ENCODE measurements around the gene MTREX.

The MTREX gene

DNA sequence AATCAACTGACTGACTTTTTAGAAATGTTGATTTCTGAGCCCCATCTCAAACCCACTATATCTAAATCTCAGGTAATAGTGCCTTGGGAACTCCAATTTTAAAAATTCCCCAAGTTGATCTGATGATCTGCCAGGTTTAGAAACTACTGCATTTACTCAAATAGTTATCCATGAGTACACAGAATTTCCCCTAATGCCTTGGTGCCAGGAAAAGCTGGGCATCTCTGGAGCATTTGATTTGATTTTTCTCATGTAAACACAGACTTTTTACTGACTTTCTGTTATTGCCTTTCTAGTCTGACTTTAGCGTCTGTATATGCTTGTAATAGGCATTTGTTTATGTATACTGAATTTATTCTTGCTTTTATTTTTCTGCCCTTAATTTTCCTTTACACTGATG lies 35.8 kb downstream of the MTREX start:
- Histone ChIP-seq H3K36me3 (ENCODE audit: control insufficient read depth, insufficient read depth, low read length) (peaks cover 53% of the 10 kb centered on the region), H3K27me3 (replicated peaks; ENCODE audit: control insufficient read depth, insufficient read depth, low read length, poor library complexity, severe bottlenecking) (no peaks in the 10 kb centered on the region), H3K9me3 (ENCODE audit: control insufficient read depth, low read length) (no peaks in the 10 kb centered on the region), H3K27ac (ENCODE audit: insufficient read depth, low read length, poor library complexity, severe bottlenecking) (no peak overlapping the region), H3K4me1 (ENCODE audit: control insufficient read depth, insufficient read depth, low read length, poor library complexity, severe bottlenecking) (no peaks in the 10 kb centered on the region), H3K4me3 (ENCODE audit: insufficient read depth, low read depth, low read length, poor library complexity, severe bottlenecking) (no peak overlapping the region)
- DNase-seq, result no peak

DNA sequence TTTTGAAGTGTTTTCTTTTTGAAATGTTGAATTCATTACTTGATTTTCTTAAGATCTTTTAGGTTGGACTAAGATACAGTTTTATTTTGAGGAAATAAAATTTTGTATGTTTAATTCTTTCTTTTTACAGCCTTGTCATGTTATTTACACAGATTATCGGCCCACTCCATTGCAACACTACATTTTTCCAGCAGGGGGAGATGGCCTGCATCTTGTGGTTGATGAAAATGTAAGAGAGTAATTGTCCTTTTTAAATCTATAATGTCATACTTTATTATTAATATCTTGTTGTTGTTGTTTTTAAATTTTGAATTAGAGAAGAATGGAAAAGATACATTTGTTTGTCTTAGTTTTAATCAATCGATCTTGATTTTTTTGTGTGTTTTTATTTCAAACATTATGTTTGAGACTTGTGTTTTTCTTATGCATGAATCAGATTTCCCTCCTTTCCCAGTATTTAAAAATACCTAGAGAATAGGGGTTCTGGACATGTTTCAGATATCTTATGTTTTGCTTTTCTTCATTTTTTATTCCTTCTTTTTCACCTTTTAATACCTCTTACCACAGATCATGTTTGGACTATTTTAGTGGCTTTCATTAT lies 36.7 kb downstream of the MTREX start:
- Histone ChIP-seq H3K27me3 (replicated peaks; ENCODE audit: control insufficient read depth, insufficient read depth, low read length, poor library complexity, severe bottlenecking) (no peaks in the 10 kb centered on the region), H3K27ac (ENCODE audit: insufficient read depth, low read length, poor library complexity, severe bottlenecking) (no peak overlapping the region), H3K36me3 (ENCODE audit: control insufficient read depth, insufficient read depth, low read length) (peaks cover 60% of the 10 kb centered on the region), H3K4me1 (ENCODE audit: control insufficient read depth, insufficient read depth, low read length, poor library complexity, severe bottlenecking) (no peaks in the 10 kb centered on the region), H3K9me3 (ENCODE audit: control insufficient read depth, low read length) (no peaks in the 10 kb centered on the region), H3K4me3 (ENCODE audit: insufficient read depth, low read depth, low read length, poor library complexity, severe bottlenecking) (no peak overlapping the region)
- peak; percentile 11 to 46 (median 13) for DNase-seq

DNA sequence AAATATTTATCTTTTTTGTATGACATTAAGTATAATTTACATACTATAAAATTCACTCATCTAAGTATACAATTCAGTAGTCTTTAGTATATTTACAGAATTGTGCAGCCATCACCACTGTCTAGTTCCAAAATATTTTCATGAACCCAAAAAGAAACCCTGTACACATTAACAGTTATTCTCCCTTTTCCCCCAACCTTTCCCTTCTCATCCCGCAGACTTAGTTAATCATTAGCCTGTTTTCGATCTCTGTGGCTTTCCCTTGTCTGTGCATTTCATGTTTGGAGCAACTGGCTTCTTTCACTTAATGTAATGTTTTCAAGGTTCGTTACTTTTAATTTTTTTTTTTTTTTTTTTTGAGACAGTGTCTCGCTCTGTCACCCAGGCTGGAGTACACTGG lies 37.5 kb downstream of the MTREX start:
- Histone ChIP-seq H3K27me3 (replicated peaks; ENCODE audit: control insufficient read depth, insufficient read depth, low read length, poor library complexity, severe bottlenecking) (no peaks in the 10 kb centered on the region), H3K27ac (ENCODE audit: insufficient read depth, low read length, poor library complexity, severe bottlenecking) (no peak overlapping the region), H3K4me3 (ENCODE audit: insufficient read depth, low read depth, low read length, poor library complexity, severe bottlenecking) (no peak overlapping the region), H3K36me3 (ENCODE audit: control insufficient read depth, insufficient read depth, low read length) (peaks cover 66% of the 10 kb centered on the region), H3K4me1 (ENCODE audit: control insufficient read depth, insufficient read depth, low read length, poor library complexity, severe bottlenecking) (no peaks in the 10 kb centered on the region), H3K9me3 (ENCODE audit: control insufficient read depth, low read length) (no peaks in the 10 kb centered on the region)
- no peak for DNase-seq

DNA sequence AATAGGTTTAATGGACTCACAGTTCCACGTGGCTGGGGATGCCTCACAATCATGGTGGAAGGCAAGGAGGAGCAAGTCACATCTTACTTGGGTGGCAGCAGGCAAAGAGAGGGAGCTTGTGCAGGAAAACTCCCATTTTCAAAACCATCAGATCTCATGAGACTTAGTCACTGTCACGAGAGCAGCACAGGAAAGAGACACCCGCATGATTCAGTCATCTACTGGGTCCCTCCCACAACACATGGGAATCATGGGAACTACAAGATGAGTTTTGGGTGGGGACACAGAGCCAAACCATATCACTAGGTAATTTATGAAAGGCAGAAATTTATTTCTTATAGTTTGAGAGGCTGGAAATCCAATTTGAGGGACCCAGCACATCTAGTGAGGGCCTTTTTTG lies 40.0 kb downstream of the MTREX start:
- peaks cover 59% of the 10 kb centered on the region for H3K36me3 ChIP-seq (ENCODE audit: control insufficient read depth, insufficient read depth, low read length)
- no peak overlapping the region for H3K4me3 ChIP-seq (ENCODE audit: insufficient read depth, low read depth, low read length, poor library complexity, severe bottlenecking)
- H3K4me1 ChIP-seq (ENCODE audit: control insufficient read depth, insufficient read depth, low read length, poor library complexity, severe bottlenecking), result no peaks in the 10 kb centered on the region
- no peak for DNase-seq
- H3K27me3 ChIP-seq (replicated peaks; ENCODE audit: control insufficient read depth, insufficient read depth, low read length, poor library complexity, severe bottlenecking), result no peaks in the 10 kb centered on the region
- H3K27ac ChIP-seq (ENCODE audit: insufficient read depth, low read length, poor library complexity, severe bottlenecking), result no peak overlapping the region
- no peaks in the 10 kb centered on the region for H3K9me3 ChIP-seq (ENCODE audit: control insufficient read depth, low read length)

DNA sequence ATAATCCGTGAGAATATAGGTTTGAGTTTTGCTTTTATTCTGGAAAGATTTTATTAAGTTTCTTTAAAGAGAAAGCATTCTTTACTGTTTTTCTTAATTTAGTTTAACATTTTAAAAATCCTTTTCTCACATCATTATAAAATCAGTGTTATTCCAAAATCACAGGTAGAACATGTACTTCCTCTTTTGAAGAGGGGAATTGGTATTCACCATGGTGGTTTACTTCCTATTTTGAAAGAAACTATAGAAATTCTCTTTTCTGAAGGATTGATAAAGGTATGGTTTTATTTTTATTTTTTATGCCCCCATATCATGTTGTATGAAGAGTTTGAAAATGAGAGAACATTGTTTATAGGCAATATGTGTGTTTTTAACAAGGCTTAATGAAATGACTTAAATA lies 43.0 kb downstream of the MTREX start:
- no peak for DNase-seq
- H3K4me1 ChIP-seq (ENCODE audit: control insufficient read depth, insufficient read depth, low read length, poor library complexity, severe bottlenecking), result no peaks in the 10 kb centered on the region
- H3K27me3 ChIP-seq (replicated peaks; ENCODE audit: control insufficient read depth, insufficient read depth, low read length, poor library complexity, severe bottlenecking), result no peaks in the 10 kb centered on the region
- no peak overlapping the region for H3K27ac ChIP-seq (ENCODE audit: insufficient read depth, low read length, poor library complexity, severe bottlenecking)
- H3K9me3 ChIP-seq (ENCODE audit: control insufficient read depth, low read length), result no peaks in the 10 kb centered on the region
- H3K4me3 ChIP-seq (ENCODE audit: insufficient read depth, low read depth, low read length, poor library complexity, severe bottlenecking), result no peak overlapping the region
- H3K36me3 ChIP-seq (ENCODE audit: control insufficient read depth, insufficient read depth, low read length), result peaks cover 73% of the 10 kb centered on the region

DNA sequence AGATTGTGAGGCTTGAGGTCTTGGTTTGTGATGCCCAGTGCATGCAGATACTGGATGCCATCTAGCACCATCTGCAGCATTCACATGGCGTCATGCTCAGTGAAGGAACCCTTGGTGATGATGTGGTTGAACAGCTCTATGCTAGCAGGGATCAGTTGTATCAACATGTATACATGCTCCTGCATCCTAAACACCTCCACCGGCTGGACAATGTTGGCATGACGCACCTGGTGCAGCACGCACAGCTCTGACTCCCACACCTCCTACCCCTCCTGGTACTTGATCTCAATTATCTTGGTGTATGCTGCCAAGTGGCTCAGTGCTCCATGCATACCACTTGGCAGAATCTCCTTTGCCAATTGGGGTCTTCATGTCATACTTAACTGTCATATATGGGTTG lies 49.1 kb downstream of the MTREX start:
- no peak for DNase-seq
- no peaks in the 10 kb centered on the region for H3K9me3 ChIP-seq (ENCODE audit: control insufficient read depth, low read length)
- H3K36me3 ChIP-seq (ENCODE audit: control insufficient read depth, insufficient read depth, low read length), result peaks cover 50% of the 10 kb centered on the region

DNA sequence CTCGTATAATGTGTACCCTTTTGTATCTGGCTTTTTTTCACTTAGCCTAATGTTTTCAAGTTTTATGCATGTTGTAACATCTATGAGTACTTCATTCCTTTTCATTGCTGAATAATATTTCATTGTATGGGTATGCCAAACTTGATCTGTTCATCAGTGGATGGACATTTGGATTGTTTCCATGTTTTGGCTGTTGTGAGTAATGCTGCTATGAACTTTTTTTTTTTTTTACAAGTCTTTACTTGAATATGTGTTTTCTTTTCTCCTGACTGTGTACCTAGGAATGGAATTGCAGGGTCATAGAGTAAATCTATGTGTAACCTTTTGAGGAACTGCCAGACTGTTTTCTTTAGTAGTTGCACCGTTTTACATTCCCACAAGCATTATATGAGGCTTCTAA lies 52.4 kb downstream of the MTREX start:
- Histone ChIP-seq H3K9me3 (ENCODE audit: control insufficient read depth, low read length) (no peaks in the 10 kb centered on the region), H3K4me3 (ENCODE audit: insufficient read depth, low read depth, low read length, poor library complexity, severe bottlenecking) (no peak overlapping the region), H3K27me3 (replicated peaks; ENCODE audit: control insufficient read depth, insufficient read depth, low read length, poor library complexity, severe bottlenecking) (no peaks in the 10 kb centered on the region), H3K27ac (ENCODE audit: insufficient read depth, low read length, poor library complexity, severe bottlenecking) (no peak overlapping the region), H3K4me1 (ENCODE audit: control insufficient read depth, insufficient read depth, low read length, poor library complexity, severe bottlenecking) (no peaks in the 10 kb centered on the region), H3K36me3 (ENCODE audit: control insufficient read depth, insufficient read depth, low read length) (peaks cover 32% of the 10 kb centered on the region)
- no peak for DNase-seq

More for the DNA sequence above, 49.1 kb downstream of the MTREX start:
- Histone ChIP-seq H3K4me1 (ENCODE audit: control insufficient read depth, insufficient read depth, low read length, poor library complexity, severe bottlenecking) (no peaks in the 10 kb centered on the region), H3K27me3 (replicated peaks; ENCODE audit: control insufficient read depth, insufficient read depth, low read length, poor library complexity, severe bottlenecking) (no peaks in the 10 kb centered on the region), H3K27ac (ENCODE audit: insufficient read depth, low read length, poor library complexity, severe bottlenecking) (no peak overlapping the region), H3K4me3 (ENCODE audit: insufficient read depth, low read depth, low read length, poor library complexity, severe bottlenecking) (no peak overlapping the region)

DNA sequence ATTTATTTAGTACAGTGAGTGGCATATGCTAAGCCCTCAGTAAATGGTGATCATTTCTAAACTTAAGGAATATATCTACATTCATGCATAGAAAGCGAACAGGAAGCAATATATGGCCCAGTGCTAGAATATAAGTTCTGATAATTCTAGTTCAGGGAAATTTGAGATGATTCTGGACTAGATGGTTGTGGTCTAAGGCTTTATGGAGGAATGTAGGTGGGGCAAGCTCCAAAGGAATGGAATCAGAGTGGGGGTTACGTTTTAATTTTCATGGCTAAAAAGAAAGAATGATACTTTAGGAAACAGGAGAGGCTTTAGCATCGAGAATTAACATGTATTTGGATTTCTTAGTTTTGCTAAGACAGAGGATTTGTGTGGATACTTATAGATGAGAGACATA lies 56.1 kb downstream of the MTREX start:
- H3K27me3 ChIP-seq (replicated peaks; ENCODE audit: control insufficient read depth, insufficient read depth, low read length, poor library complexity, severe bottlenecking), result no peaks in the 10 kb centered on the region
- peaks cover 28% of the 10 kb centered on the region for H3K36me3 ChIP-seq (ENCODE audit: control insufficient read depth, insufficient read depth, low read length)
- no peak overlapping the region for H3K27ac ChIP-seq (ENCODE audit: insufficient read depth, low read length, poor library complexity, severe bottlenecking)
- no peak overlapping the region for H3K4me3 ChIP-seq (ENCODE audit: insufficient read depth, low read depth, low read length, poor library complexity, severe bottlenecking)
- no peaks in the 10 kb centered on the region for H3K9me3 ChIP-seq (ENCODE audit: control insufficient read depth, low read length)
- no peaks in the 10 kb centered on the region for H3K4me1 ChIP-seq (ENCODE audit: control insufficient read depth, insufficient read depth, low read length, poor library complexity, severe bottlenecking)
- DNase-seq, result no peak

DNA sequence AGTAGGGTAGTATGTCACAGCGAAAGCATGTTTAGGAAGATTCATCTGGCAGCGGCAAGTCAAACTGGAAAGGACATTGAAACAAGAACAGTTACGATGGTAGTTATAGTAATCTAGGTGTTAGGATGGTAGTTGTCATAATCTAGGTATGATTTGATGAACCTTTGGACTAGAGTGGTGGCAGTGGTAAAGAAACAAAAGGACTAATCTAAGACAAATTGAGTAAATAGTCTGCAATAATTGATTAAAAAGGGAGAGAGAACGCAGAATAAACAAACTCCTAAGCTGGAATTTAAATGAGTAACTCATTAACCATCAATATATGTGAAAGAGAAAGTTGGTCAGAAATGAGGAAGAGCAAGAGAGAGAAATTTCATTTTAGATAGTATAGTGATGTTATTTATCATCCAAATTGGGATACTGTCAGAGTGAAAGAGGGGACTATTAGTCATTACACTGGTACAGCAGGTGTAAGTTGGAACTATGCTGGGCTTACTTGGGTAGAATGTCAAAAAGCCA lies 56.8 kb downstream of the MTREX start:
- H3K9me3 ChIP-seq (ENCODE audit: control insufficient read depth, low read length), result no peaks in the 10 kb centered on the region
- no peak overlapping the region for H3K27ac ChIP-seq (ENCODE audit: insufficient read depth, low read length, poor library complexity, severe bottlenecking)
- H3K4me1 ChIP-seq (ENCODE audit: control insufficient read depth, insufficient read depth, low read length, poor library complexity, severe bottlenecking), result no peaks in the 10 kb centered on the region
- peaks cover 29% of the 10 kb centered on the region for H3K36me3 ChIP-seq (ENCODE audit: control insufficient read depth, insufficient read depth, low read length)
- DNase-seq, result no peak
- no peak overlapping the region for H3K4me3 ChIP-seq (ENCODE audit: insufficient read depth, low read depth, low read length, poor library complexity, severe bottlenecking)
- no peaks in the 10 kb centered on the region for H3K27me3 ChIP-seq (replicated peaks; ENCODE audit: control insufficient read depth, insufficient read depth, low read length, poor library complexity, severe bottlenecking)

DNA sequence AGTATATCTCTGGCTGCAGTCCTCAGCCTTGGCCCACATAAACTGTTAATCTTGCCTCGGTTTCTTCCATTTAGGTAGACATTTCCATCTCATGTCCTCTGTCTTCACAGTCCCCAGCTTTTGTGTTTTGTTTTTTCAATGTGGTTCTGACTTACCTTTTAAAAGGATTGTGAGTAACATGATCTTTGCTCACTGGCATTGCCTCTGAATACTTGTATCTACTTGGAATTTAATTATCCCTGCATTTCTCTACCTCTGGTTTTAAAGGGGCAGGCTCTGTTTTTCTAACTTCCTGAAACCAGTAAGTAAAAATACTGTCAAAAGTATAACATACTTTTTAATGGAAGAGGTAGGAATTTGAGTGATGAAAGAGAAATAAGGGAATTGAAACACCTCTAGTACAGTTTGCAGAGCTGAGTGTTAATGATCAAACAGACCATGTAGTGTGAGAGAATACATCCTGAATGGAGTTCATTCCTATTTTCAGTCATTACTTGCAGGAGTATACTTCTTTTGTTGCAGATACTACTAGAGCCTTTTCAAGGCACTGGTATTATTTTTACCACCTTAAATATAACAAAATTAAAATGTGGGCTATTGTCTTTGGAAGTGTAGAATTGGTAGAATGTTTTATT lies 62.6 kb downstream of the MTREX start:
- H3K36me3 ChIP-seq (ENCODE audit: control insufficient read depth, insufficient read depth, low read length), result peaks cover 50% of the 10 kb centered on the region
- H3K4me1 ChIP-seq (ENCODE audit: control insufficient read depth, insufficient read depth, low read length, poor library complexity, severe bottlenecking), result no peaks in the 10 kb centered on the region
- H3K27ac ChIP-seq (ENCODE audit: insufficient read depth, low read length, poor library complexity, severe bottlenecking), result no peak overlapping the region
- no peaks in the 10 kb centered on the region for H3K27me3 ChIP-seq (replicated peaks; ENCODE audit: control insufficient read depth, insufficient read depth, low read length, poor library complexity, severe bottlenecking)
- no peak for DNase-seq
- peaks cover 3% of the 10 kb centered on the region for H3K9me3 ChIP-seq (ENCODE audit: control insufficient read depth, low read length)
- no peak overlapping the region for H3K4me3 ChIP-seq (ENCODE audit: insufficient read depth, low read depth, low read length, poor library complexity, severe bottlenecking)
